Mesothelial cell of epicardium (in vitro differentiated cells): ENCODE results near the gene ANXA10. TPM values are rescaled to one million over a fixed set of nuclear protein-coding genes. Genes with fewer than 3 reads are reported as not detected.

Experiments used
- DNase-seq, 2 experiments: peaks; one replicate each; pipeline ENCODE4 v3.0.0; 2021; ENCODE audit warnings: low spot score in 2 of 2; ENCODE audit not compliant: unreplicated experiment in 2 of 2
- H3K27ac Mint-ChIP-seq: 2 replicates; pipeline ENCODE4 v1.8.0; 2021; ENCODE audit warnings: mixed read lengths
- H3K27me3 Mint-ChIP-seq: 2 replicates; pipeline ENCODE4 v1.8.0; 2021; ENCODE audit warnings: low read depth, mixed read lengths
- H3K36me3 Mint-ChIP-seq: 2 replicates; pipeline ENCODE4 v1.8.0; 2021; ENCODE audit warnings: mixed read lengths
- H3K4me1 Mint-ChIP-seq: 2 replicates; pipeline ENCODE4 v1.8.0; 2021; ENCODE audit warnings: mixed read lengths
- H3K4me3 Mint-ChIP-seq: 2 replicates; pipeline ENCODE4 v1.8.0; 2021; ENCODE audit warnings: mild to moderate bottlenecking, moderate library complexity, mixed read lengths
- H3K9me3 Mint-ChIP-seq: 2 replicates; pipeline ENCODE4 v1.8.0; 2021; ENCODE audit warnings: mixed read lengths
- total RNA-seq: library from RNA; stranded (reverse); gene quantifications from 3 replicates; pipeline ENCODE4 v1.2.1, GENCODE V29; 2021
- TF ChIP-seq, protein P1 (sequence below): fragments of 200-600 bp; sonication (generic); IDR thresholded peaks from one replicate; pipeline ENCODE4 v1.5.0; 2021; ENCODE audit warnings: antibody characterized with exemption; ENCODE audit not compliant: unreplicated experiment

Gene ANXA10
- total RNA-seq, 1 donor from 2014 or later = not detected

DNA sequence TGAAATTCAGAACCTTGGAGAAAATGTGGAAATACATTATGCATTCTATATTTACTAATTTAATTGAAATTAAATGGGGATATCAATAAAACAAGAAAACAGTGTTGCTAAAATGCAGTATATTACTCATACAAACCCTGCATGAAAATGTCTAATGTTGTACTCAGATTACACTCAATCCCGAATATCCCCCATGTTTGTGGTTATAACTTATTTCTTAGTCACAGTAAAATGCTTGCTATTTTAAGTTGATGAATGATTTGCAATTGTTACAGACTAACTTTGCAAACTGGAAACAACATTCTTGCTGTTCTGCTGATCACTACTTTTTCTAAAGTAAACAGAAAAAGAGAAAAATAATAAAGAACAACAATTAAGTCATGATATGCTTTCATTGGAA, 33.1 kb upstream of the ANXA10 start:
- Mint-ChIP-seq H3K36me3 (no peaks in the 10 kb centered on the region), H3K4me1 (no peaks in the 10 kb centered on the region), H3K4me3 (no peak overlapping the region), H3K27ac (no peak overlapping the region), H3K27me3 (no peaks in the 10 kb centered on the region), H3K9me3 (no peaks in the 10 kb centered on the region)
- no peak for DNase-seq
- TF ChIP-seq, protein P1, sequence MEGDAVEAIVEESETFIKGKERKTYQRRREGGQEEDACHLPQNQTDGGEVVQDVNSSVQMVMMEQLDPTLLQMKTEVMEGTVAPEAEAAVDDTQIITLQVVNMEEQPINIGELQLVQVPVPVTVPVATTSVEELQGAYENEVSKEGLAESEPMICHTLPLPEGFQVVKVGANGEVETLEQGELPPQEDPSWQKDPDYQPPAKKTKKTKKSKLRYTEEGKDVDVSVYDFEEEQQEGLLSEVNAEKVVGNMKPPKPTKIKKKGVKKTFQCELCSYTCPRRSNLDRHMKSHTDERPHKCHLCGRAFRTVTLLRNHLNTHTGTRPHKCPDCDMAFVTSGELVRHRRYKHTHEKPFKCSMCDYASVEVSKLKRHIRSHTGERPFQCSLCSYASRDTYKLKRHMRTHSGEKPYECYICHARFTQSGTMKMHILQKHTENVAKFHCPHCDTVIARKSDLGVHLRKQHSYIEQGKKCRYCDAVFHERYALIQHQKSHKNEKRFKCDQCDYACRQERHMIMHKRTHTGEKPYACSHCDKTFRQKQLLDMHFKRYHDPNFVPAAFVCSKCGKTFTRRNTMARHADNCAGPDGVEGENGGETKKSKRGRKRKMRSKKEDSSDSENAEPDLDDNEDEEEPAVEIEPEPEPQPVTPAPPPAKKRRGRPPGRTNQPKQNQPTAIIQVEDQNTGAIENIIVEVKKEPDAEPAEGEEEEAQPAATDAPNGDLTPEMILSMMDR = no peak

GRCh38 chr4:168063031-168063430, 29.3 kb upstream of the ANXA10 start:
- Mint-ChIP-seq H3K9me3 (no peaks in the 10 kb centered on the region), H3K27ac (no peak overlapping the region), H3K4me1 (no peaks in the 10 kb centered on the region), H3K36me3 (no peaks in the 10 kb centered on the region), H3K4me3 (no peak overlapping the region), H3K27me3 (peaks cover 3% of the 10 kb centered on the region)
- no peak for DNase-seq
- TF ChIP-seq, protein P1 = no peak

- Mint-ChIP-seq H3K27ac (no peak overlapping the region), H3K27me3 (peaks cover 3% of the 10 kb centered on the region), H3K9me3 (peaks cover 14% of the 10 kb centered on the region), H3K36me3 (no peaks in the 10 kb centered on the region), H3K4me3 (no peak overlapping the region), H3K4me1 (no peaks in the 10 kb centered on the region)
- TF ChIP-seq, protein P1 = no peak
- DNase-seq = no peak
These were observed 21.4 kb upstream of the ANXA10 start for GRCh38 chr4:168070903-168071302.

- DNase-seq = no peak
- Mint-ChIP-seq H3K27me3 (peaks cover 3% of the 10 kb centered on the region), H3K4me1 (no peaks in the 10 kb centered on the region), H3K36me3 (no peaks in the 10 kb centered on the region), H3K4me3 (no peak overlapping the region), H3K27ac (no peak overlapping the region), H3K9me3 (peaks cover 14% of the 10 kb centered on the region)
- TF ChIP-seq, protein P1 = no peak
These were observed 21.0 kb upstream of the ANXA10 start for GRCh38 chr4:168071304-168071703.

DNA sequence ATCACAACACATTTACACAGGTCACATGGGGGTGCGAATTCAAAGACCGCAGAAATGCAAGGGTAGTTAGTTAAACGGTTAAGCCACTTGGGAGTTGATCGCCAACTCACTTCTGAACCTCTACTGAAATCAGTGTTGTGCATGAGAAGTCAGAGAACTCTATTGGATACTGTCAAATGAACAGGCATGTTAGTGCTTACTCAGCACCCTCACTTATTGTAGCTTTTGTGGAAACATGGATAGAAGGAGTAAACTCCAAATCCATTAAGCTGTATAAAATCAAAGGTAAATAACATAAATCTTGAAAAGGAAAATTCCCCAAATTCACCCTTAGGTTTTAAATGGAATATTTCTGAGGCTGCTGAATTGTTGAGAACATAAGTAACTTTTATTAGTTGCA, 17.5 kb upstream of the ANXA10 start:
- Mint-ChIP-seq H3K27ac (no peak overlapping the region), H3K4me3 (no peak overlapping the region), H3K4me1 (no peaks in the 10 kb centered on the region), H3K27me3 (peaks cover 7% of the 10 kb centered on the region), H3K36me3 (no peaks in the 10 kb centered on the region), H3K9me3 (no peaks in the 10 kb centered on the region)
- no peak for DNase-seq
- TF ChIP-seq, protein P1 = no peak
